ENCODE measurements around the gene GCFC2. TPM values are rescaled to one million over a fixed set of nuclear protein-coding genes. Genes with fewer than 3 reads are reported as not detected.

The GCFC2 gene
- total and polyA plus RNA-seq, 4 donors: 9.5 to 44.9 (median 20.4) TPM

DNA sequence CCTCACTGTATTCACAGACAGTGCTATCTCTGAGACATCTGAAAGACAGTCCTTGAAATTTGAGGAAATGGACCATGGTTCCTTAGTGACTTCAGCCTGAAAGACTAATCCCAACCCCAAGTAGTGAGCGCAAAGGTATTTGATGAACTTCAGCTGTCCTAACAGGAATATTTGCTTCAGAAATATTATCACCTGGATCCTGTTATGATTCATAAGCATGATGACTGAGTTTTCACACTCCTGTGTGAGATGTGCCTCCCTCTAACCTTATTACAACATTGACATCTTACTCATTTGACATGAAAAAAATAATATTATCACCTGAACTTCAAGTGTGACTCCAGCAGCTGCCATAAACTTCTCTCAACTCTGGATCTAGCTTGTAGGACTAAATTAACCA is 75.8 kb downstream of the GCFC2 start:
- WGBS, 2 donors: 0 to 67% methylated on average over 1 of the region's 1 CpG
- DNase-seq: no peak
- no peaks in the 10 kb centered on the region for H3K9me3 ChIP-seq (ENCODE audit: control insufficient read depth in 4 of 4, insufficient read depth in 3 of 4, low read length in 3 of 4)

DNA sequence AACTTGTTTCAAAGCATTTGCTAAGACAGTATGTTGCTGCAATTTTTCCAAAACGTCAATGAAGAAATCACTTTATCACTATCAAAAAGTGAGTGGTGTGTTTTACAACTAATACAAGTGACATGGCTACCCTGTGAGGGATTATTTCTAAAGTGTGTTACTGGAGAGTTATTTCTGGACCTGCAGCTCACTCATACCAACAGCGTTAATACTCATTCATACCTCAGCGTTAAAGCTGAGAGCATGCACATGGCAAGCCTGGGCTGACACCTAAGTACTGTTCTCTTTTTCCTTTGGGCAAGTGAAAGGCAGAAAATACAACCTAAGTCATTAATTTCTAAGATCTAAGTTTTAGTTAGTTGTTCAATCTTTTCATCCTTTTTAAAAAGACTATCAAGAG is 77.1 kb downstream of the GCFC2 start:
- Histone ChIP-seq H3K27ac (ENCODE audit: low read depth in 1 of 2, low read length in 1 of 2) (no peak overlapping the region), H3K9me3 (ENCODE audit: control insufficient read depth in 4 of 4, insufficient read depth in 3 of 4, low read length in 3 of 4) (no peaks in the 10 kb centered on the region), H3K4me3 (no peak overlapping the region), H3K27me3 (ENCODE audit: control insufficient read depth in 3 of 3, insufficient read depth in 3 of 3, low read length in 2 of 3) (no peaks in the 10 kb centered on the region), H3K4me1 (ENCODE audit: control insufficient read depth in 5 of 5, insufficient read depth in 5 of 5, low read length in 5 of 5) (peaks cover 0 to 10% (median 0%) of the 10 kb centered on the region in 5 donors), H3K36me3 (ENCODE audit: control insufficient read depth in 4 of 4, insufficient read depth in 4 of 4, low read length in 4 of 4) (no peaks in the 10 kb centered on the region), H3K9ac (ENCODE audit: insufficient read depth in 1 of 2, low read length in 2 of 2) (no peak overlapping the region)
- no peak for ATAC-seq (ENCODE audit: insufficient read depth, low FRiP score)
- 56 to 63% methylated on average over 3 of the region's 3 CpGs for WGBS, 2 donors
- TF ChIP-seq, protein P1, sequence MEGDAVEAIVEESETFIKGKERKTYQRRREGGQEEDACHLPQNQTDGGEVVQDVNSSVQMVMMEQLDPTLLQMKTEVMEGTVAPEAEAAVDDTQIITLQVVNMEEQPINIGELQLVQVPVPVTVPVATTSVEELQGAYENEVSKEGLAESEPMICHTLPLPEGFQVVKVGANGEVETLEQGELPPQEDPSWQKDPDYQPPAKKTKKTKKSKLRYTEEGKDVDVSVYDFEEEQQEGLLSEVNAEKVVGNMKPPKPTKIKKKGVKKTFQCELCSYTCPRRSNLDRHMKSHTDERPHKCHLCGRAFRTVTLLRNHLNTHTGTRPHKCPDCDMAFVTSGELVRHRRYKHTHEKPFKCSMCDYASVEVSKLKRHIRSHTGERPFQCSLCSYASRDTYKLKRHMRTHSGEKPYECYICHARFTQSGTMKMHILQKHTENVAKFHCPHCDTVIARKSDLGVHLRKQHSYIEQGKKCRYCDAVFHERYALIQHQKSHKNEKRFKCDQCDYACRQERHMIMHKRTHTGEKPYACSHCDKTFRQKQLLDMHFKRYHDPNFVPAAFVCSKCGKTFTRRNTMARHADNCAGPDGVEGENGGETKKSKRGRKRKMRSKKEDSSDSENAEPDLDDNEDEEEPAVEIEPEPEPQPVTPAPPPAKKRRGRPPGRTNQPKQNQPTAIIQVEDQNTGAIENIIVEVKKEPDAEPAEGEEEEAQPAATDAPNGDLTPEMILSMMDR (IDR thresholded peaks at IDR 0.05; ENCODE audit: control extremely low read depth, extremely low read depth): no peak
- no peak for DNase-seq

More for the DNA sequence above, 75.8 kb downstream of the GCFC2 start:
- no peak for ATAC-seq (ENCODE audit: insufficient read depth, low FRiP score)
- Histone ChIP-seq H3K27ac (ENCODE audit: low read depth in 1 of 2, low read length in 1 of 2) (no peak overlapping the region), H3K4me1 (ENCODE audit: control insufficient read depth in 5 of 5, insufficient read depth in 5 of 5, low read length in 5 of 5) (peaks cover 0 to 10% (median 0%) of the 10 kb centered on the region in 5 donors), H3K36me3 (ENCODE audit: control insufficient read depth in 4 of 4, insufficient read depth in 4 of 4, low read length in 4 of 4) (no peaks in the 10 kb centered on the region), H3K27me3 (ENCODE audit: control insufficient read depth in 3 of 3, insufficient read depth in 3 of 3, low read length in 2 of 3) (no peaks in the 10 kb centered on the region), H3K4me3 (no peak overlapping the region), H3K9ac (ENCODE audit: insufficient read depth in 1 of 2, low read length in 2 of 2) (no peak overlapping the region)
- TF ChIP-seq, protein P1 (IDR thresholded peaks at IDR 0.05; ENCODE audit: control extremely low read depth, extremely low read depth): no peak

DNA sequence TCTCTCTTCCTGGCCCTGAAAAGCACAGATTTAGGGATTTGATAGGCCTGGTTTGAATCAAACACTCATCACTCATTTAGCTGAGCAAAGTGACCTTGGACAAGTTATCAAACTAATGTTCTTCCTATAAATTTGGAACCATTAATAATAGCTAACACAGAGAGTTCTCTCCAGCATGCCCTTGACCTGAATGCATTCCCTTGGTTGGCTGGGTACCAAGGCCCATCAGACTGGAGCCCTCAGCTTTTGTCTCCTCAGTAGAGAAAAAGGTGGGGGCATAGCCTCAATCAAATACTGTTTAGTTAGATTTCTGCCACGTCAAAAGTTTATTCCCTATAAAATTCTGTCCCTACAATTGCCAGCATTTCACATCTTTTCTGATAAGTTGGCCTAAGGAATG is 77.9 kb downstream of the GCFC2 start:
- Histone ChIP-seq H3K9me3 (ENCODE audit: control insufficient read depth in 4 of 4, insufficient read depth in 3 of 4, low read length in 3 of 4) (no peaks in the 10 kb centered on the region), H3K9ac (ENCODE audit: insufficient read depth in 1 of 2, low read length in 2 of 2) (no peak overlapping the region), H3K4me1 (ENCODE audit: control insufficient read depth in 5 of 5, insufficient read depth in 5 of 5, low read length in 5 of 5) (peaks cover 0 to 10% (median 0%) of the 10 kb centered on the region in 5 donors), H3K4me3 (no peak overlapping the region), H3K27me3 (ENCODE audit: control insufficient read depth in 3 of 3, insufficient read depth in 3 of 3, low read length in 2 of 3) (no peaks in the 10 kb centered on the region), H3K27ac (ENCODE audit: low read depth in 1 of 2, low read length in 1 of 2) (no peak overlapping the region), H3K36me3 (ENCODE audit: control insufficient read depth in 4 of 4, insufficient read depth in 4 of 4, low read length in 4 of 4) (no peaks in the 10 kb centered on the region)
- WGBS, 2 donors: 59 to 74% methylated on average over 1 of the region's 1 CpG
- ATAC-seq (ENCODE audit: insufficient read depth, low FRiP score) (no peak), DNase-seq (no peak)
- TF ChIP-seq, protein P1 (IDR thresholded peaks at IDR 0.05; ENCODE audit: control extremely low read depth, extremely low read depth): no peak

DNA sequence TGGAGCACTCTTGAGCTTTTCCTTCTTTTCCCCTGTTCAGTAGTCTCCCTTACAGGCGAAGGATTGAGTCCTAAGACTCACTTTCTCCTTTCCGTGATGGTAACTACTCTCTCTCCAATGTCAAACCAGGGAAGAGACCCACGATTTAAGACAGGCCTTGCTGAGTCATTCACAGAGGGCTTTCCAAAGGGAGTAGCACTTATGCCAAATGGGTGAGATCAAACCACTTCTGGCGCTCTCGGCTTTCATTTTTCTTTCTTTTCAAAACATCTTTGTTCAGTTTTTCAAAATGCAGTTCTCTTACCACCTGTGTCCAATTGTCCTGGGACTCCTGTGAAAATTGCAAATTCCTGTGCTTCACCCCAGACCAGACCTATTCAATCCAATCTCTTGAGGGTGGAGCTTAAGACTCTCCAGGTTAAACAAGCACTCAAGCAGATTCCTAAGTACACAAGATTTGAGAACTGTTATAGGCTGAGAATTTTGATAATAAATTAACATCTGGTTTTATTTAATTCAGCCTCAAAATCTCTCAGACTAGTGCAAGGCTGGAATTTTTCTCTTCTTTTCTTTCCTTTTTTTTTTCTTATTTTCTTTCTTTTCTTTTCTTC is 78.5 kb downstream of the GCFC2 start:
- H3K36me3 ChIP-seq (ENCODE audit: control insufficient read depth in 4 of 4, insufficient read depth in 4 of 4, low read length in 4 of 4): no peaks in the 10 kb centered on the region
- DNase-seq (peak in 2 of 3 donors; percentile 25 to 39), ATAC-seq (ENCODE audit: insufficient read depth, low FRiP score) (no peak)
- TF ChIP-seq, protein P1 (IDR thresholded peaks at IDR 0.05; ENCODE audit: control extremely low read depth, extremely low read depth): no peak
- no peaks in the 10 kb centered on the region for H3K27me3 ChIP-seq (ENCODE audit: control insufficient read depth in 3 of 3, insufficient read depth in 3 of 3, low read length in 2 of 3)
- no peak overlapping the region for H3K4me3 ChIP-seq
- H3K9me3 ChIP-seq (ENCODE audit: control insufficient read depth in 4 of 4, insufficient read depth in 3 of 4, low read length in 3 of 4): no peaks in the 10 kb centered on the region
- 60 to 79% methylated on average over 5 of the region's 5 CpGs for WGBS, 2 donors
- peaks cover 0 to 10% (median 0%) of the 10 kb centered on the region in 5 donors for H3K4me1 ChIP-seq (ENCODE audit: control insufficient read depth in 5 of 5, insufficient read depth in 5 of 5, low read length in 5 of 5)
- H3K9ac ChIP-seq (ENCODE audit: insufficient read depth in 1 of 2, low read length in 2 of 2): no peak overlapping the region
- H3K27ac ChIP-seq (ENCODE audit: low read depth in 1 of 2, low read length in 1 of 2): no peak overlapping the region
